Measurements from ENCODE around the gene LRP2BP.

GRCh38 chr4:185395956-185396723 is 416 bp upstream of the LRP2BP start:
- TF ChIP-seq EP300 (IDR thresholded peaks at IDR 0.05) (peak; percentile 60), CTCF (IDR thresholded peaks at IDR 0.05) (peak in 2 of 4 experiments; percentile 11 to 20), POLR2AphosphoS5 (IDR thresholded peaks at IDR 0.05) (peak; percentile 86), POLR2A (IDR thresholded peaks at IDR 0.05) (peak; percentile 73 to 78)

All from gastroesophageal sphincter (tissue), 3 donors.